ENCODE results near the gene NID1.

DNA sequence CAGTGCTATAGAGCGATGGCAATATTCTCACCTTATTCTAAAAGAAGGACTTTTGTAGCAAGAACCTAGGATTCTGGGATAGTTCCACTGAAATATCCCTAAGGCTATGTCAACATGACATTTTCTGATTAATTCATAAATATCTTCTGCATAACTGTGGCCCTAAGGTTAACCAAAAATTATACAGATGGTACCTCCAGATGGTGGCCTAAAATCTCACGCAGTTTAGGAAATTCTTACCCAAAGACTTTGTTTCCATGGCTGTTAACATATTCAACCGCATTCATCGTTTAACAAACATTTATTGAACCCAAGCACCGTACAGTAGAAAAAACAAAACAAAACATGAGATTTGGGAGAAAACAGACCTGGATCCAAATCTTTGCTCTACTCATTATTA is 19.1 kb downstream of the NID1 start:
- TF ChIP-seq, protein P1, sequence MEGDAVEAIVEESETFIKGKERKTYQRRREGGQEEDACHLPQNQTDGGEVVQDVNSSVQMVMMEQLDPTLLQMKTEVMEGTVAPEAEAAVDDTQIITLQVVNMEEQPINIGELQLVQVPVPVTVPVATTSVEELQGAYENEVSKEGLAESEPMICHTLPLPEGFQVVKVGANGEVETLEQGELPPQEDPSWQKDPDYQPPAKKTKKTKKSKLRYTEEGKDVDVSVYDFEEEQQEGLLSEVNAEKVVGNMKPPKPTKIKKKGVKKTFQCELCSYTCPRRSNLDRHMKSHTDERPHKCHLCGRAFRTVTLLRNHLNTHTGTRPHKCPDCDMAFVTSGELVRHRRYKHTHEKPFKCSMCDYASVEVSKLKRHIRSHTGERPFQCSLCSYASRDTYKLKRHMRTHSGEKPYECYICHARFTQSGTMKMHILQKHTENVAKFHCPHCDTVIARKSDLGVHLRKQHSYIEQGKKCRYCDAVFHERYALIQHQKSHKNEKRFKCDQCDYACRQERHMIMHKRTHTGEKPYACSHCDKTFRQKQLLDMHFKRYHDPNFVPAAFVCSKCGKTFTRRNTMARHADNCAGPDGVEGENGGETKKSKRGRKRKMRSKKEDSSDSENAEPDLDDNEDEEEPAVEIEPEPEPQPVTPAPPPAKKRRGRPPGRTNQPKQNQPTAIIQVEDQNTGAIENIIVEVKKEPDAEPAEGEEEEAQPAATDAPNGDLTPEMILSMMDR (IDR thresholded peaks at IDR 0.05): no peak
- TF ChIP-seq POLR2A (IDR thresholded peaks at IDR 0.05): no peak

All from thyroid gland (tissue), 4 donors.